Right lung (tissue), 5 donors: ENCODE results near the gene KIF2C. TPM values are rescaled to one million over a fixed set of nuclear protein-coding genes. Genes with fewer than 3 reads are reported as not detected.
"Not testable (repeated sequence)": the region's sequence is repeated elsewhere in the genome, so short reads cannot be mapped to it uniquely, and the experiment has no call there.

ENCODE experiments used
- DNase-seq, 2 donors: peaks; one replicate each; pipeline ENCODE4 v3.0.0-alpha.2; 2013
- polyA plus RNA-seq, 5 donors: library from polyadenylated mRNA; unstranded; fragments of 120-200 nt; gene quantifications; one replicate each; pipeline versions ENCODE4 v1.2.1 to v1.2.3, GENCODE V29; 2013; ENCODE audit warnings: inconsistent platforms in 1 of 5, low replicate concordance in 1 of 5; ENCODE audit not compliant: insufficient read length in 5 of 5, insufficient read depth in 1 of 5

KIF2C gene
- polyA plus RNA-seq, 5 donors: 16.2 to 43.9 (median 26.1) TPM

DNA sequence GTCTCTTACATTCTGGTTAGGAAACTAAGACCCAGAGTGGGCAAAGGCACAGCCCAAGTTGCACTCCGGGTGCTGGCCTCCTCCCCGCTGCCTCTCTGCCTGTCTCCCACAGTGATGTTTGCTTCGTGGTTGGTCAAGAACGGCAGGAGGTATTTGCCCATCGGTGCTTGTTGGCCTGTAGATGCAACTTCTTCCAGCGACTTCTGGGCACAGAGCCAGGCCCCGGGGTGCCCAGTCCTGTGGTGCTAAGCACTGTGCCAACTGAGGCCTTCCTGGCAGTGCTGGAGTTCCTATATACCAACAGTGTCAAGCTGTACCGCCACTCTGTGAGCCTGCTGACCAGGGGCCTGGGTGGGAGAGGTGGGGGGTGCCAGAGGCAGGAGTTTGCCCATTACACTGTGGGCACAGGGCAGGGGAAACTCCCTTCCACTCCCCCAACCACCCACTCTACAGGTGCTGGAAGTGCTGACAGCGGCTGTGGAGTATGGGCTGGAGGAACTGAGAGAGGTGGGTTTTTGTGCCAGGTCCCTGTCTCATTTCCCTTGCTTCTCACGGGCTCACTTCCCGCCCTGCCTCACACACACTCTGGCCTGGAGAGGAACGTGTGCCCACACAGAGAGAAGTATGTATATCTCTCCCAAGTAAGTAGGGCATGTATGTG, 70.6 kb downstream of the KIF2C start:
- DNase-seq: no peak

DNA sequence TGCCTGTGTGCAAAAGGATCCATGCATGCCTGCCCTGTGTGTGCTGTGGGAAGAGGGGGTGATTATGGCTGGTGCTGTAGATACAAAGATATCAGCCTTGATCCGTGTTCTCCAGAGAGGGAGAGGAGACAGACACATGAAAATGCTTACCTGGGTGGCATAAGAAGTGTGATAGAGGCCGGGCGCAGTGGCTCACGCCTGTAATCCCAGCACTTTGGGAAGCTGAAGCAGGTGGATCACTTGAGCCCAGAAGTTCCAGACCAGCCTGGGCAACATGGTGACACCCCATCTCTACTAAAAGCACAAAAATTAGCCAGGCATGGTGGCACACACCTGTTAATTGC, 71.1 kb downstream of the KIF2C start:
- DNase-seq: not testable (repeated sequence)

DNA sequence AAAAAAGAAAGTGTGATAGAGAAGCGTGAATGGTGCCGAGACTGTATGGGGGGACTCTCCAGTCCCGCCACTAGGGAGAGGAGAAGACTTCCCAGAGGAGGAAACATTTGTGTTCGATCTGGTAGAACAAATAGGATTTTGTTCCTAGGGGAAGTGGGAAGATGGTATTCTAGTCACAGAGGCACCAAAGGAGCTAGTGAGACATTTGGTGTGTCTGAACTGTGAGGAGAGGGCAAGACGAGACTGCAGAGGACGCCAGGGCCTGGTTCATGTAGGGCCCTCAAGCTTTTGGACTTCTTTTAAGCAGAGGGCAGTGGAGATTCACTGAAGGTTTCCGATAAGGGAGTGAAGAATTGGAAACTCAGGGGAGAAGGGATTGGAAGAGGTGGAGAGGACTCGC, 71.6 kb downstream of the KIF2C start:
- no peak for DNase-seq

DNA sequence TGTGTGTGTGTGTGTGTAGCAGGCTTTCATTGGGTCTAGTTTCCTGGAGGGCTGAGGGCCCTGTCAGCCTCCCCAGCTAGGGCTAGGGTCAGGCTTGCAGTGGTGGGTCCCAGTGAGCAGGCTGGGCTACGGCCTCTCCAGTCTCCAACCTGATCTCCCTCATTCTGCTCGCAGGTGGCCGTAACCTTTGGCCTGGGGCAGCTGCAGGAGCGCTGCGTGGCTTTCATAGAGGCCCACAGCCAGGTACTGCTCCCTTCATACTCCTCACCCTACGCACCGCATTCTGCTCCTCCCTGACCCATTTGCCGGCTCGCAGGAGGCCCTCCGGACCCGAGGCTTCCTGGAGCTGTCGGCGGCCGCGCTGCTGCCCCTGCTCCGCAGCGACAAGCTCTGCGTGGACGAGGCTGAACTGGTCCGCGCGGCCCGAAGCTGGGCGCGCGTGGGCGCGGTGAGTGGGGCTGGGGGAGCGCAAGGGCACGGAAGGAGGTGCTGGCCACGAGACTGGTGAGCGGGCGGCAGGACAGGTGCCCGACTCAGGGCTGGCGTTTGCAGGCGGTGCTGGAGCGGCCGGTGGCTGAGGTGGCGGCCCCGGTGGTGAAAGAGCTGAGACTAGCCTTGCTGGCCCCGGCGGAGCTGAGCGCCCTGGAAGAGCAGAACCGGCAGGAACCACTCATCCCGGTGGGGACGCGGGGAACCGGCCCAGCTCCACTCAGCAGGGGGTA, 73.3 kb downstream of the KIF2C start:
- DNase-seq: no peak

DNA sequence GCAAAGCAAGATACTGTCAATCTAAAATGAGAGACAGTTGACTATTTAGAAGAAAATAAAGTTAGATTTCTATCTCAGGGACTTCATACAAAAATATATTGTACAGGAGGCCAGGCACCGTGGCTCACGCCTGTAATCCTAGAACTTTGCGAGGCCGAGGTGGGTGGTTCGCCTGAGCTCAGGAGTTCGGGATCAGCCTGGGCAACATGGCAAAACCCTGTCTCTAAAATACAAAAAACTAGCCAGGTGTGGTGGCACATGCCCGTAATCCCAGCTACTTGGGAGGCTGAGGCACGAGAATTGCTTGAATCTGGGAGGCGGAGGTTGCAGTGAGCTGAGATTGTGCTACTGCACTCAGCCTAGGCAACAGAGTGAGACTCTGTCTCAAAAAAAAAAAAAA, 76.3 kb downstream of the KIF2C start:
- DNase-seq: not testable (repeated sequence)

DNA sequence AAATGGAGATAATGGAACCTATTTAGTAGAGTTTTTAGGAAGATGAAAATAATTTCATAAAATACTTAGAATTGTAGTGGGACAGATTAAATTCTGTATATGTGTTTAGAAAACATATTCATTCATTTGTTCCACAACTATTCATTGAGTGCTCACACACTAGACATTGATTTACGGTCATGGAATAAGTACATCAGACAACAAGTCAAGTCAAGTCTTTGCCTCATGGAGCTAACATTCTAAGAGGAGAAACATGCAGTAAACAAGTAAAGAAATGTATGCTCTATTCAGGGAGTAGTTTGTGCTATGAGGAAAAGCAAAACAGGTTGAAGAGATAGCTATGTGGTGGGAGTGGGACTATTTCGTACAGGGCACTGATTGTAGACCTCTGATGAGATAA, 77.7 kb downstream of the KIF2C start:
- DNase-seq: no peak

Other genes with a start within 250 kb of the KIF2C start
- gene TMEM53, start 65.4 kb upstream of the KIF2C start, polyA plus RNA-seq: 10 to 100 TPM in 2 of 5 donors, 1 to 10 TPM in 3; 8.2 to 12.0 (median 9.2) TPM
- gene ARMH1, start 65.1 kb upstream of the KIF2C start, polyA plus RNA-seq: 1 to 10 TPM; 5.1 to 7.7 (median 6.6) TPM
- gene RNU5D-1, start 8.7 kb upstream of the KIF2C start, polyA plus RNA-seq: 1 to 10 TPM in 2 of 5 donors, not detected in 3; 1.4 to 4.3 TPM
- gene RPS8, start 35.7 kb downstream of the KIF2C start, polyA plus RNA-seq: 1,000 to 10,000 TPM; 2,874 to 3,551 (median 2,984) TPM
- gene BEST4, start 48.3 kb downstream of the KIF2C start, polyA plus RNA-seq: 1 to 10 TPM in 2 of 5 donors, under 1 TPM in 3; 0.48 to 1.4 (median 0.96) TPM
- gene PLK3, start 60.5 kb downstream of the KIF2C start, polyA plus RNA-seq: 10 to 100 TPM in 3 of 5 donors, 1 to 10 TPM in 2; 7.3 to 12.7 (median 10.8) TPM
- gene DYNLT4, start 67.5 kb downstream of the KIF2C start, polyA plus RNA-seq: 1 to 10 TPM in 1 of 5 donors, under 1 TPM in 4; 0.34 to 2.0 (median 0.74) TPM
- gene BTBD19, start 68.7 kb downstream of the KIF2C start, polyA plus RNA-seq: 10 to 100 TPM; 20.5 to 27.7 (median 20.9) TPM
- gene PTCH2, start 103.4 kb downstream of the KIF2C start, polyA plus RNA-seq: 1 to 10 TPM; 5.2 to 9.7 (median 6.0) TPM
- 10 to 100 TPM; 26.7 to 31.0 (median 28.5) TPM for gene EIF2B3, start 246.8 kb downstream of the KIF2C start, polyA plus RNA-seq